Upper lobe of right lung (tissue), 1 donor: ENCODE measurements around the gene TUBB3. TPM values are rescaled to one million over a fixed set of nuclear protein-coding genes. Genes with fewer than 3 reads are reported as not detected.
A peak's percentile ranks its signal among the peaks of the same experiment; 100 is the strongest.

ENCODE experiments used
- ATAC-seq: fragments of 200-7000 bp; cut with Tn5 transposase; one replicate; pipeline ENCODE4 v1.9.1; 2020; ENCODE audit warnings: mild to moderate bottlenecking, moderate library complexity
- DNase-seq: peaks from one replicate; pipeline ENCODE4 v3.0.0-alpha.2; 2020
- H3K27ac ChIP-seq: fragments of 200-600 bp; one replicate; pipeline ENCODE4 v1.8.0; 2022
- H3K27me3 ChIP-seq: fragments of 200-600 bp; one replicate; pipeline ENCODE4 v1.8.0; 2022; ENCODE audit warnings: mild to moderate bottlenecking
- H3K36me3 ChIP-seq: fragments of 200-600 bp; one replicate; pipeline ENCODE4 v1.8.0; 2022
- H3K4me1 ChIP-seq: fragments of 200-600 bp; one replicate; pipeline ENCODE4 v1.8.0; 2022
- H3K4me3 ChIP-seq: fragments of 200-600 bp; one replicate; pipeline ENCODE4 v1.8.0; 2022; ENCODE audit warnings: mild to moderate bottlenecking
- H3K9me3 ChIP-seq: fragments of 200-600 bp; one replicate; pipeline ENCODE4 v1.8.0; 2022
- CTCF ChIP-seq: fragments of 200-600 bp; IDR thresholded peaks from one replicate; pipeline ENCODE4 v1.8.0; 2022; ENCODE audit warnings: antibody characterized with exemption
- intact Hi-C: fragments of 100-400 bp; cut with DNase I; formaldehyde crosslinking; loops from one replicate; pipeline ENCODE4 v1.11.0; 2022
- total RNA-seq: library from RNA; stranded (reverse); fragmentation: NEBNext Ultra II Directional; extraction: Animal tissue kit (Norgen Biotek cat#: 25700); gene quantifications from one replicate; pipeline ENCODE4 v1.2.1, GENCODE V29; 2021
- donor health status: DM: no; HTN: yes; CAD: no; lungs with severe emphysema.

TUBB3 gene
- total RNA-seq, 1 donor from 2014 or later, result 1.5 TPM

GRCh38 chr16:89892055-89892630 is 31.0 kb upstream of the TUBB3 start:
- Histone ChIP-seq H3K4me3 (no peak overlapping the region), H3K4me1 (no peaks in the 10 kb centered on the region), H3K9me3 (no peaks in the 10 kb centered on the region), H3K27me3 (no peaks in the 10 kb centered on the region), H3K27ac (no peak overlapping the region), H3K36me3 (peaks cover 100% of the 10 kb centered on the region)
- TF ChIP-seq CTCF, result no peak
- intact Hi-C loops, result no loop called here
- ATAC-seq (no peak), DNase-seq (no peak)

- no peak overlapping the region for H3K4me3 ChIP-seq
- H3K27me3 ChIP-seq, result no peaks in the 10 kb centered on the region
- H3K9me3 ChIP-seq, result no peaks in the 10 kb centered on the region
- no peak overlapping the region for H3K27ac ChIP-seq
- no peak for TF ChIP-seq CTCF
- no peaks in the 10 kb centered on the region for H3K4me1 ChIP-seq
- peaks cover 100% of the 10 kb centered on the region for H3K36me3 ChIP-seq
- ATAC-seq (no peak), DNase-seq (no peak)
- intact Hi-C loops, result no loop called here
Measured at GRCh38 chr16:89892635-89893034, 30.5 kb upstream of the TUBB3 start.

- no peak for TF ChIP-seq CTCF
- Histone ChIP-seq H3K36me3 (peaks cover 100% of the 10 kb centered on the region), H3K4me3 (no peak overlapping the region), H3K27ac (no peak overlapping the region), H3K9me3 (no peaks in the 10 kb centered on the region), H3K27me3 (no peaks in the 10 kb centered on the region), H3K4me1 (no peaks in the 10 kb centered on the region)
- intact Hi-C loops, result no loop called here
- DNase-seq, result no peak
- peak; percentile 31 for ATAC-seq
Measured at GRCh38 chr16:89893642-89894548, 29.2 kb upstream of the TUBB3 start.

- Histone ChIP-seq H3K27me3 (no peaks in the 10 kb centered on the region), H3K4me3 (no peak overlapping the region), H3K9me3 (no peaks in the 10 kb centered on the region), H3K27ac (no peak overlapping the region), H3K4me1 (no peaks in the 10 kb centered on the region), H3K36me3 (peaks cover 100% of the 10 kb centered on the region)
- DNase-seq, result no peak
- no peak for ATAC-seq
- intact Hi-C loops, result no loop called here
- TF ChIP-seq CTCF, result no peak
Measured at GRCh38 chr16:89895482-89896250, 27.5 kb upstream of the TUBB3 start.

- H3K4me1 ChIP-seq, result no peaks in the 10 kb centered on the region
- H3K36me3 ChIP-seq, result peaks cover 91% of the 10 kb centered on the region
- DNase-seq (no peak), ATAC-seq (no peak)
- no peaks in the 10 kb centered on the region for H3K9me3 ChIP-seq
- TF ChIP-seq CTCF, result no peak
- no peaks in the 10 kb centered on the region for H3K27me3 ChIP-seq
- intact Hi-C loops, result no loop called here
- no peak overlapping the region for H3K4me3 ChIP-seq
- no peak overlapping the region for H3K27ac ChIP-seq
Measured at GRCh38 chr16:89897204-89897603, 25.9 kb upstream of the TUBB3 start.
